ENCODE data around the gene PEX5L.
A peak's percentile ranks its signal among the peaks of the same experiment; 100 is the strongest.
"Not testable (repeated sequence)": the region's sequence is repeated elsewhere in the genome, so short reads cannot be mapped to it uniquely, and the experiment has no call there.

Gene PEX5L

DNA sequence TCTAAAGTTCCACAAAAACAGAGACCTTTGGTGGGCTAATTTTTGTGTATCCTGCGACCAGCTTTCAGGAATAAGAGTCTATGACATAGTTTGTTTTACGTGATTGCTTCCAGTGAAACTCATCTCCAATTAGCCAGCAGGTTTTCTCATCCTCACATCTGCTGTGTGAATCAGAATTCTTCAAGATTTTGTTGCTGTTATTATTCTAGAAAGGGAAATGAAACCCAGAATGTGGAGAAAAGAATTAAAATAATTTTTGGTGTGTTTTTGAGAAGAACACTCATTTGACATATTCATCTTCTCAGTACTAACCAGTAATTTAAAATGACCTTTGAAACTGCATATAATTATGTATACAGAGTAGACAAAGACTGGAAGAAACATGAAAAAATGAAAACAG, 208.0 kb downstream of the PEX5L start:
- DNase-seq: no peak

DNA sequence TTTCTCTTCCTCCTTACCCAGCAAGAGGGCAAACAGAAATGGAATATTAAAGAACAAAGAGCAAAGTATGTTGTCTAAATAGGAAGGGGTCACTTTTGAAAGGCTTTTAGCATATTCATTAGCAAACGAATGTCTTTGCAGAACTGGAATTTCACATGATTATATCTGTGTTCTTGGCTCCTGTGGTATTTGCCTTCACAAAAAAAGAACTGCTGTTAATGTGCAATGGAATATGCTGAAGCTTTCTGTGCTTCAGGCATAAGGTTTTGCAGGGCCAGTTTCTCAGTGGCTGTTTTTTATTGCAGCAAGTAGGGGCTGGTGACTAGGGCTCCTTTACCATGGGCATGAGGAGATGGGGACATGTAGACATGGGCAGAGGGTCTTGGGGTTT, 210.5 kb downstream of the PEX5L start:
- DNase-seq: no peak

DNA sequence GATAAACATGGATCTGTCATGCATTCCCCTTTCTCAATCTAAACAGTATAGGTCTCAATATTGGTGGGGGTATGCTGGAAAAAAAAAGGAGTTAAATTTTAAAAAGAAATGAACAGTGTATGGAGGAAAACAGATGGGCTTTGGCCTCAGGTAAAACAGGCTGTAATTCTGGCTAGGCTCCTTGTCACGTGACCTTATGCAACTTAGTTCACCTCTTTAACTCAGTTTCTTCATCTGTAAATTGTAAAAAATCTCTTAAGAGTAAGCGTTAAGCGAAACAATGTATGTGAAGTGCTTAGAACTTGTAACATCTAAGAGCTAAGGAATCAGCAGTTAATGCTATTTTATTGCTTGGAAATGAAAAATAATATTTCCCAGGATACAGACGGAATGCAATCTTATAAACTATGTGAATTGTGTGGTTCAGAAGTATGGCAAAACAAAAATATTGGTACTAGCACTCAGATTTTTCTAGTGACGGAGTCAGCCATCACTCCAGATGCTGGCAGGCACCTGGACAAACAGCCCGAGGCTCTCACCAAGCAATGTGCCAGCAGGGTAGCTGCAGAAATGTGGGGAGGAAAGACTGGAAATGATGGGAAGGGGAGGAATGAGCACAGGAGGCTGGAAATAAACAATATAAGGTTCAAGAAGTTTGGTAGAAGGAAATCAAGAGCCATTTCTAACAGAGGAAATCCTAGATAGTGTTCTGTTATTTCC, 211.1 kb downstream of the PEX5L start:
- no peak for DNase-seq

DNA sequence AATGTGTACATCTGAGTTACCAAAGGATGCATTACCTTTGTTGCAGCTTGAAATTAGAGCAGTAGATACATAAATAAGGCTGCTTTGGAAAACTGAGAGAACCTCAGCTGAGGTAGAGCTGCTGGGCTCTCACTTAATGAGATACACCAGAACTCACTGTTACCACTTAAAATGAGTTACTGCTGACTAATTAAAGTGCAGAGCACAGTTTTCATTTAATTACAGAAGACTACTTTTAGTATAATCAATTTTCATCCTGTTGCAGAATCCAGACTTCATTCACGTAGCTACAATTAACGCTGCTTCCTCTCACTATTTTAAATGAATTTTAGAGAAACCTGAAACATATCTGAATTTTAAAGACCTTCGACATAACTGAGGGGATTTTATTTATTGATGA, 214.4 kb downstream of the PEX5L start:
- no peak for DNase-seq

DNA sequence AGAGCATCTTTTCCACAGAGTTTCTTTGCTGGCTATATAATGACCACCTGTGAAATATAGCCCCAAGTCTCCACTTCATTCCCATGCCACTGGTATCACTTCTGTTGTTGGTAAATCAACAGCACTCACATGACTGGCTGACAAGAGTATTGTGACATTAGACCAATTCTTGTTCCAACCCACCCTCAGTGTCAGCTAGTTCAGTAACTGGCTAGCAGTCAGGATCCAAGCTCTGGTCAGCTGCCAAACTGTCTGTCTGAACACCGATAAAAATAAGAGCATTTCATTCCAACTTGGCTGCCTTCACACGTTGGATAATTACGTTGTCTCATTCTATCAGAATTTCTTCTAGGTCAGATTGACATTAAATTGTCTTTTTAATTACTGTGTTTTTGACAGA, 217.4 kb downstream of the PEX5L start:
- DNase-seq: peak in 1 of 3 donors; percentile 19

DNA sequence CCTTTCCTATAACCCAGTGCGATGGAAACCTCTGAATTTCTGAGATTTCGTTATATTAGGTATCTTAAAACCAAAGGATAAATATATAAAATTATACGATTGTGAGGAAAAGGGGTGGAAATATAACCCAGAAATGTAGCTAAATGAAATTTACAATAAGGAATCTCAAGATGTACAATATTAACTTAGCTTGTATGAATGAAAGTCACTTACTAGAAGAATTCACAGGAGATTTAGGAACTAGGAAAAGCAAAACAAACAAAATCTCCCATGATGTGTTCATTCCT, 224.7 kb downstream of the PEX5L start:
- no peak for DNase-seq

DNA sequence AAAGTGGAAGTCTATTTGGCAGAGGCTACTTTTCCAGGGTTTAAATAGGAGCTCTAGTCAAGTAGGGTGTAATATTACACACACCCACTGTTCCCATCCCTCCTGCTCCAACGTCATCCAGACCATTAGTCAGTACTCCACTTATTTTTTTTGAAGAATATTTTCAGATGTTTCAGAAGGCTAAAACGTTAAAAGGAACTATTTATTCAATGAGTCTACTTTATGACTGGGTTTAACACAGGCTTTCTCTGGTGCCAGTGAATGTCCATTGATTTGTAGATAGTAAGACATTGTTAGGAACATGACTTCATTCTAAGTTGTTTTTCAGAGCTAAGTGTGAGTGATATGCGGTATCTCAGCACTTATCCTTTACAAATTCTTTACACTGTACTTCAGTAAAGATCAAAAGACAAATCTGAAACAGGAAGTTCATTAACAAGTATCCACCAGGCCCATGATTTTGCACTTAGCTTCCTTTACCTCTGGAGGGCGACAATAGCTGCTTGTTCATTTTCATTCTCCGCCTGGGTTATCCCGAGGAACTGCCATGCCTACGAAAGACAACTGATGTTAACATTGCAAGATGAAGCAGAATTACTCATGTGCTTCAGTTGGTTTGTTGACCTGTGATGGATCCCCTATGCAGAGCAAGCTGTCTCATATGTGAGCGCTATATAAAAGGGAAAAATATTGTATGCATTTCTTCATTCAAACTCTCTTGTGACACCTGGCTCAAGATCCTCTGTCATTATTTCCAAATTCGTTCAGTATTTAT, 225.2 kb downstream of the PEX5L start:
- DNase-seq: peak; percentile 80 to 89 (median 85)

DNA sequence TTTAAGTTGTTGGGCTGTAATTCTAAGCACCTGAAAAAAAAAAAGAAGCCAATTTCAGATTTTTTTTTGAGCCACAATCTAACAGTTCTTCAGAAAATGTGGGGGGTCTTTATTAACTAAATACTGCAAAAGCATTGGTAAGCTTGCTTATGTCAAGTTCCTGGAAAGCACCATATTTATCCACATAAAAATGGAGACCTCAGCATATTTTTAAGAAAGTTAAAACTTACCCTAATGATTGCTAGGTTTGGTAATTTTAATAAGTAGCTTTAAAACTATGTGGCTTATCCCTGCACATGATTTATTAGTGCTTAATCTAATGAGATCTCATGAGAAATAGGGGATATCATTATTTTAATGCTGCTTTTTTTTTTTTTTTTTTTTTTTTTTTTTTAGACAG, 227.1 kb downstream of the PEX5L start:
- DNase-seq: no peak

DNA sequence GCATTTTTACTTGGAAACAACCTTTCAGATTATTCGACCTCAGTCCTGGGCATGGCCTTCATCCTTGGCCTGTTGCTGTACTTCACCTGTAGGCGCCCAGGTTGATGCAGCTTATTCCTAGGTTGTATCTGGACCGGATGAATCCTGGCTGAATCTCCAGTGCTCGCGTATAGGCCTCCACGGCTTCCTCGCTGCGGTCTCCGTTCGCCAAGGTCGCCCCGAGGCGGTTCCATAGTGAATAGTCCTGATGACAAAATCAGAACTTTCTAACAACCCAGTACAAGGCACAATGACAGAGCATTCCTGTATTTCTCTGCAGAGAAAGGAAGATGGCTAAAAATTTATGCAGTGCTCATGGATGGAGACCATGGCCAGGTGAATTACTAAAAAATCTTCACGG, 229.1 kb downstream of the PEX5L start:
- DNase-seq: no peak

DNA sequence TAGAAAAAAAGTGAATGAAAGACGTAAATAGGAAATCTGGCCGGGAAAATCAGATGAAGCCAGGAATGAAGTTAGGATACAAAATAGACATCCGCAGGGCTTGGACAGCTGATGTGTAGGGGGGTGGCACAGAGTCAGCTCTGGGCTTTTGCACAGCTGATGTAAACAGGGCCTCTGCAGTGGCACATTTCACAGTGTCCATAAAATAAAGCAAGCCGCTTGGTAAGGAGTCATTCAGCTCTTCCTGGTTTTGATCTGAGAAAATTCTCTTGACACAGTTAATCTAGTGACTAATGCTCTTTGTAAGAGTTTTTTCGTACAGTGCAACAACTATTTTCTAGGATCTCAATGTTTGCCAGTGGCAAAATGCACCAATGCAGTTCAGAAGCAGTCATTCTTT, 230.6 kb downstream of the PEX5L start:
- DNase-seq: no peak

DNA sequence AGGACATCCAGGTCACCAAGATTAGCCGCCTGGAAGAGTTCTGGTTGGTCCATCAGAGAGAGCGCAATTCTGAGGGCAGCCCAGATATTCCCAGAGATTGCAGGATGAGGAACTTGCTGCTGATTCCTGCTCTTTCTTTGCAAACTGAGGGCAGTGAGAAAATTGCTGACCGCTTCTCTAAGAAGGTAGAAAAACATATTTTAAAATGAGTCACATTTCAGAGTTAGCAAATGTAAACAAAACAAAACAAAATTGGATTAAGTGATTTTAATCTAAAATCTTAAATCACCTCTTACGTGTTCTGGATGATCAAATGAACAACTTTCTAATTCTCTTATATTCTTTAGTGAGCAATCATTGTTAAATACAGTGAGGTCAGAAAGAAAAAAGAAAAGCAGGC, 234.9 kb downstream of the PEX5L start:
- peak in 2 of 3 donors; percentile 14 to 19 for DNase-seq

DNA sequence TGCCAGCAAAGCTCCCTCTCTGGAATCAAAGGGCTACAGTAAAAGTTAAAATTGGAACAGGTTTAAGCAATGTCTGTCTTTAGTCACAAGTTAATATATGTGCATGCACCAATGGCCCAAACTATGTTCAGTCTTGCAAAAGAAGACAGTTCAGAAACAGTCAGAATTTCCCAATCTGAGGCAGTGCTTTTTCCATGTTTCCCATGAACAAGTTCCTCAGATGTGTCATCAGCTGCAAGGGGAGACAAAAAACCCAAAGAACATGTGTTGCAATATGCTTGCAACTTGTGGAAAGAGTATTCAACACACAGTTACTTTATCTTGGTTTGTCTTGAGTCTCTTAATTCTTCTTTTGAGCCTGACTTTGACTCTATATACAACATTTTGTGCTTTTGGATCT, 235.5 kb downstream of the PEX5L start:
- peak; percentile 85 to 96 (median 94) for DNase-seq

DNA sequence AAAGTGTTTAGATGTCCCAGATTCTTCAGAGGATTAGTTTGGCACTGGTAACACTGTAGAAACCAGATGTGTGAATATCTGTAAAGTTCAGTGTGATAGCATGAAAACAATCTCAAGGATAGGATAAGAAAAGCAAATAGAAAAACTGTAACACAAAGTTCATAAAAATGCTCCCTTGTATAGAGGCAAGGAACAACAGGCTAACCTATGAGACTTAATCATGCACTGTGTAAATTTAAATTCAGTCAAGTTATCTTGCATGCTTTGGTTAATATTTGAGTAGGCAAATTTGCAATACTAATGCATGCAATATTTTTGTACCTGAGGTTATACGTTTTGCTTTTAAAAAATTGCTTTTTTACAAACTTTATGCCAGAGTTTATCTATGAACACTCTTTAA, 239.5 kb downstream of the PEX5L start:
- DNase-seq: no peak

DNA sequence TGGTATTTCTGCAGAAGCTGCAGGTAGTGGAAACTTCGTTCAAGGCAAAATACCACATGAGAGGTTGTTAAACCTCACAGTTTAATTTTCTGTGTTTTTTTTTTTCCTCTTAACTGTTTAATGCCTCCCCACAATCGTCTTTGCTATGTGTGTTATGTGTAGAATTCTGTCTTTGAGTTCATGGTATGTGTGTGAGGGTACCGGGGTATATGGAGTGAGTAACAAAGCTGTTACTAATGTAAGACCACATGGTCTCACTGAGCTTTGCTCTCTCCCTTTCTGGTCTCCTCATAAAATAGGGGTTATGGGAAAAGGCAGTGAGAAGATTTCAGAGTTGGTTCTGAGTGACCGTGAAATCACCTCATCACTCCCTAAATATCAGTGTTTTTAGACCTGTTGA, 240.3 kb downstream of the PEX5L start:
- DNase-seq: no peak

DNA sequence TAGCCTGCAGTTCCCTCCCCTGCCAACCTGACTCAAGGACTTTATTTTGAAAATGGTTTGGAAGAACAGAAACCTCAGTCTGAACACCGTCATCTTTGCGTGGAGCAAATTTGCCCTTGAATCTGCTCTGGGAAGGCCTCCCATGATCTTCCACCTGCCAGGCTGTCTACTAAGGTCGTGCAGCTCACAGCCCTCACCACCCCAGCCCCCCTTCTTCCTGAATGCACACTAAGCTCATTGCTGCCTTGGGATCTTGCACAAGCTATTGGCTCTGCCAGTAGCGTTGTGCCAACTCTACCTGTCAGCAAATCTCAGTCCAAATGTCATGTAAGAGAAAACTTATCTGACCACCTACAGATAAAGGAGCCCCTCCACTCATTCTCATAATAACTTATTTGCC, 242.4 kb downstream of the PEX5L start:
- no peak for DNase-seq

DNA sequence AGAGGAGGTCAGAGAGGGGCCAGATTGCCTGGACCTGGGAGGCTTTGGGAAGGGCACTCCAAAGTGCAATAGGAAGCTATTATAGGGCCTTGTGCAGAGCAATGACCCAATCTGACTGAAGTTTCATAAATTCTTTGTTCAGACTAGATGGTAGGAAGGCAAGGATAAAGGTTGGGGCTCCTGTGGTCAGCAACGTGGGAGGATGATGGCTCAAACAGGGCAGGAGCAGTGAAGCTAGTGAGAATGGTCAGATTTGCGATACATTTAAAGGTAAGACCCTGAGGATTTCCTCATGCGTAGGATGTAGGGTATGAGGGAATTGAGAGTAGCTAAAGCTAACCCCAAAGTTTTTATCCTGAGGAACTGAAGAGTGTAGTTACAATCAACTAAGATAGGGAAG, 244.9 kb downstream of the PEX5L start:
- DNase-seq: no peak

DNA sequence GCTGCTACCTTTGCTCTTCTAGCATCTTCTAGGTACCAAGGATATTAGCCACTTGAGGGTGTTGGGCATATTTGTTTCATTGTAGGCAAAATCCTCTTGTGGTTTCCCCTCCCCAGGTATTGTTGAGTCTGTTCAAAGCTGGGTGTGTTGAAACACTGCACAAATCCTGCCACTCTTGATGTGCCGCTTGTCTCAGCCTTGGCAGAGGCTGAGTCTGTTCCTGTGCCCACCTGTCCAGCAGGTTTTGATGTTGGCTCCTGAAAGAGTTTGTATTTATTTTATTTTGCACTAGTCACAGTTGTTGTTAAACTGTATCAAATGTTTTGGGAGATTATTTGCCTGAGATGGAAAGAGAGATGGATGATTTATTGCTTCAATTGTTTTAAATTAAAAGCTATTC, 247.7 kb downstream of the PEX5L start:
- DNase-seq: no peak

DNA sequence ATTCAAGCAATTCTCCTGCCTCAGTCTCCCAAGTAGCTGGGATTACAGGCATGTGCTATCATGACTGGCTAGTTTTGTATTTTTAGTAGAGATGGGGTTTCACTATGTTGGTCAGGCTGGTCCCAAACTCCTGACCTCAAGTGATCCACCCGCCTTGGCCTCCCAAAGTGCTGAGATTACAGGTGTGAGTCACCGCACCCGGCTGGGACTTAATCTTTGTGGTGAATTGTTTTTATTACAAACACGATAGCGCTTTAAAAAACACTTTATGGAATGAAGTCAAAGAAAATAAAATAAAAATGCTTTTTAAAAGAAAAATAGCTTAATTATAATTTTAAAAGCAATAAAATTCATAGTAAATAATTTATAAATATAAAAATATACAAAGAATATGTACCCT, 253.9 kb downstream of the PEX5L start:
- not testable (repeated sequence) for DNase-seq

DNA sequence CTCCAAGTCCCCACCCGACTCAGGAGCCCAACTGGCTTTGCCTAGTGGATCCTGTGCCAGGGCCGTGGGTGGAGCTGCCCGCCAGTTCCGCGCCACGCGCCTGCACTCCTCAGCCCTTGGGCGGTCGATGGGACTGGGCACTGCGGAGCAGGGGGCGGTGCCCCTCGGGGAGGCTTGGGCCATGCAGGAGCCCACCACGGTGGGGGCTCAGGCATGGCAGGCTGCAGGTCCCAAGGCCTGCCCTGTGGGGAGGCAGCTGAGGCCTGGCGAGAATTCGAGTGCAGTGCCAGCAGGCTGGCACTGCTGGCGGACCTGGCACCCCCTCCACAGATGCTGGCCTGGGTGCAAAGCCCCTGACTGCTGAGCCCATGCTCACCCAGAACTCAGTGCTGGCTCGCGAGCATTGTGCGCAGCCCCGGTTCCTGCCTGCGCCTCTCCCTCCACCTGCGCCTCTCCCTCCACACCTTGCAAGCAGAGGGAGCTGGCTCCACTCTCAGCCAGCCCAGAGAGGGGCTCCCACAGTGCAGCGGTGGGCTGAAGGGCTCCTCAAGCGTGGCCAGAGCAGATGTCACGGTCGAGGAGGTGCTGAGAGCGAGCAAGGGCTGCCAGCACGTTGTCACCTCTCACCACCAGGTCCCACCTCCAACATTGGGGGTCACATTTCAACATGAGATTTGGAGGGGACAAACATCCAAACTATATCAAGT, 261.2 kb downstream of the PEX5L start:
- DNase-seq: no peak

DNA sequence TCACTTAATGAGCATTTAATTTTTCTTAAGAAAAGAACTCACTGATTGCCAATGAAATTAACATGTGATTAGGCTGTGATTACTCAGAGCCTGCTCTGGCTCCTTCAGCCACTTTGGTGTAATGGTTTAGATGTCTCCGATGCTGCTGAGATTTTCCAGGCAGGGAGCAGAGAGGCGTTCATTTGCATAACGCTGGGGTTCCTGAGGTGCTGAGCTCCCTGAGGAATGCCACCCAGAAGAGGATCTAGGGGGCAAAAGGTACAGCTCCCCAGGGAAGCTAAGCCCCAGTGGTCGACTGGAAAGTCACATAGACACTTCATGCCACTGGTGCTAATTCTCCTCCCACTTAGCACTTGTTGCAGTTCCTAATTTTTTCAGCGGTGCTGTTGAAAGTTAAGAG, 264.4 kb downstream of the PEX5L start:
- DNase-seq: no peak

DNA sequence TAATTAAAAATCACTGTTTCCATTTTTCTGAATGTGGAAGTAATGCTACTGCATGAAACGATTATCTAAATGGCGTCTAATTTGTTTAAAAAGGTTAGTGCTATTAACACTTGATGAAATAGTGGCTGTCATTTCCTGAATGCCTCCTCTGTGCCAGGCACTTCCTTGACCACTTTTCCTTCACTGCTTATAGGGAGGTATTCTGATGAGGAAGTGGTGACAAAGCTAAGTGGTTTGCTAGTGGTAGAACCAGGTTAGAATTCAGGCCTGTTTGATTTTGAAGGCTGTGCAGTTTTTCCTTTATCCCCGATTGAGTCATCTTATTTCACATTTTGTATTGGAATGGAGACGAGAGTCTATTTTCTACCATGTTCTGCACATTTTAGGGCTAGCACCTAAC, 264.9 kb downstream of the PEX5L start:
- no peak for DNase-seq

DNA sequence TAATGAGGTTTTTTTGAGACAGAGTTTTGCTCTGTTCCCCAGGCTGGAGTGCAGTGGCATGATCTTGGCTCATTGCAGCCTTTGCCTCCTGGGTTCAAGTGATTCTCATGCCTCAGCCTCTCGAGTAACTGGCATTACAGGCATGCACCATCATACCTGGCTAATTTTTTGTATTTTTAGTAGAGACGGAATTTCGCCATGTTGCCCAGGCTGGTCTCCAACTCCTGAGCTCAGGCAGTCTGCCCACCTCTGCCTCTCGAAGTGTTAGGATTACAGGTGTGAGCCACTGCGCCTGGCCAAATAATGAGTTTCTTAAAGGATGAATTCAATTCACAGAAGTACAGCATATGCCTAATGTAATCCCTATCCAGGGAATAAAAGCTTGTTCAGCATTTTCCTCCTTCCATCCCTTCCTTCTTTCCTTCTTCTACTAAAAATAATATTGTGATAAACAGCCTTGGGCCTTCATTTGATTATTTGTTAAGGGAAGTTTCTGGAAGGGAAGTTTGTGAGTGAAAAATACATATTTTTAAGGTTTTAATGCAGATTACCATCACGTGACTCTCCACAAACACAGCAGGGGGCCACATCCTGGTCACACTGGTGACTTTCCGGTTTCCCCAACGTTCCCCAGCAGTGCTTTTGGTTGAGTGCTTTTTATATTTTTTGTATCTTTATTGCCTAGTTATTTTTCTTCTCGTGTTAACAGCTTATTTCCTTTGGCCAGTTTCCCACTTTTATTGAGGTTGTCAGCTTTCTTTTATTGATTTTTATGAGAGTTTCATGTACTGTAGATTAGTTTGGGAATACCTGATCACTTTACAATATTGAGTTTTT, 267.1 kb downstream of the PEX5L start:
- DNase-seq: no peak

DNA sequence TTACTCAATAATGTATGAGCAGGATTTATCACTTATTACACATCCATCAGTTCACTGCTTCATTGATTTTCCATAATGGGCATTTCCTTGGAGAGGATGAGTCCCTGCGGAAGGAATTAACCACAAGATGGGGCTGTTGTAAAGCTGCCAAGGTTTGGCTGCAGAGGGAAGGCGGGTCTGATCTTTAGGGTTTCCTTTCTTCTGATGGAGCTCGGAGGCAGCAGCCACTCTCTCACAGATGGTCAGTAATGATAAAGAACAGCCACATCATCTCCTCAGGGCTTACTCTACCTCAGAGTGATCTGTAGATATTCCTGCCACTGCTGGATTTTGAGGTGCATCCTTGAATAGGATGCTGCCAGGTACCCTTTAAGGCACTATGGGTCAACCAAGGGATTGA, 268.7 kb downstream of the PEX5L start:
- DNase-seq: peak; percentile 56 to 57 (median 56)
